ENCODE measurements around the gene CA11. TPM values are rescaled to one million over a fixed set of nuclear protein-coding genes. Genes with fewer than 3 reads are reported as not detected.

The CA11 gene
- total and polyA plus RNA-seq, 2 experiments from 2014 or later = 8.8 to 29.7 TPM

- TF ChIP-seq ZNF462 (CRISPR knock-in tag; IDR thresholded peaks at IDR 0.05) (no peak), JUNB (IDR thresholded peaks at IDR 0.05; ENCODE audit: unreplicated experiment) (no peak)
Measured at GRCh38 chr19:48645620-48646000, 377 bp downstream of the CA11 start (continued).

GRCh38 chr19:48644839-48645619 is 958 bp downstream of the CA11 start:
- 0 out of 2 replicates have a peak, but pooled peaks cover 13% of the 10 kb centered on the region for H3F3A ChIP-seq (replicated peaks; ENCODE audit: low read depth)
- peak; percentile 92 for DNase-seq (ENCODE audit: low spot score)
- peak overlapping the region; percentile 91 for H3K27ac ChIP-seq (ENCODE audit: low read depth)
- Mint-ChIP-seq H3K27ac (peak overlapping the region; percentile 89), H3K36me3 (ENCODE audit: low read depth) (peaks cover 20% of the 10 kb centered on the region), H3K4me1 (peaks cover 12% of the 10 kb centered on the region), H3K9me3 (no peaks in the 10 kb centered on the region), H3K4me3 (peak overlapping the region; percentile 91), H3K27me3 (ENCODE audit: insufficient read depth, low read depth, poor library complexity) (peaks cover 16% of the 10 kb centered on the region)
- H3K4me2 ChIP-seq = peak overlapping the region; percentile 99
- H3K36me3 ChIP-seq (ENCODE audit: insufficient read depth) = no peaks in the 10 kb centered on the region
- H3K27me3 ChIP-seq (ENCODE audit: insufficient read depth) = 0 out of 2 replicates have a peak, but pooled peaks cover 7% of the 10 kb centered on the region
- no peaks in the 10 kb centered on the region for H3K79me2 ChIP-seq (replicated peaks; ENCODE audit: insufficient read depth)
- H2AFZ ChIP-seq = peak overlapping the region; percentile 92
- peak overlapping the region; percentile 75 for H3K4me3 ChIP-seq
- H3K4me1 ChIP-seq (ENCODE audit: insufficient read depth) = peaks cover 7% of the 10 kb centered on the region; the same call in 1 of the 2 replicates
- peak; percentile 59 for ATAC-seq
- H3K9me2 ChIP-seq (ENCODE audit: insufficient read depth) = no peaks in the 10 kb centered on the region
- H4K20me1 ChIP-seq (replicated peaks; ENCODE audit: insufficient read depth) = no peaks in the 10 kb centered on the region
- TF ChIP-seq ZNF462 (CRISPR knock-in tag; IDR thresholded peaks at IDR 0.05) (no peak), STAT1 (IDR thresholded peaks at IDR 0.05; ENCODE audit: unreplicated experiment) (no peak), EZH2phosphoT487 (IDR thresholded peaks at IDR 0.05; ENCODE audit: unreplicated experiment) (no peak), JUNB (IDR thresholded peaks at IDR 0.05; ENCODE audit: unreplicated experiment) (no peak), CREB1 (CRISPR knock-in tag; IDR thresholded peaks at IDR 0.05; ENCODE audit: low read depth) (0 out of 2 replicates have a peak, but pooled peaks have one; percentile 56), ZNF331 (CRISPR knock-in tag; IDR thresholded peaks at IDR 0.05; ENCODE audit: low read depth) (no peak), ZNF114 (CRISPR knock-in tag; IDR thresholded peaks at IDR 0.05) (no peak), POLR2AphosphoS5 (IDR thresholded peaks at IDR 0.05; ENCODE audit: low read depth) (peak; percentile 28; the same call in 1 of the 2 replicates)

All from GM23338 (cell line).